ENCODE data around the gene LSM8. TPM values are rescaled to one million over a fixed set of nuclear protein-coding genes. Genes with fewer than 3 reads are reported as not detected.
A peak's percentile ranks its signal among the peaks of the same experiment; 100 is the strongest.

LSM8 gene
- total and polyA plus RNA-seq, 2 donors: 63.9 to 73.6 TPM

DNA sequence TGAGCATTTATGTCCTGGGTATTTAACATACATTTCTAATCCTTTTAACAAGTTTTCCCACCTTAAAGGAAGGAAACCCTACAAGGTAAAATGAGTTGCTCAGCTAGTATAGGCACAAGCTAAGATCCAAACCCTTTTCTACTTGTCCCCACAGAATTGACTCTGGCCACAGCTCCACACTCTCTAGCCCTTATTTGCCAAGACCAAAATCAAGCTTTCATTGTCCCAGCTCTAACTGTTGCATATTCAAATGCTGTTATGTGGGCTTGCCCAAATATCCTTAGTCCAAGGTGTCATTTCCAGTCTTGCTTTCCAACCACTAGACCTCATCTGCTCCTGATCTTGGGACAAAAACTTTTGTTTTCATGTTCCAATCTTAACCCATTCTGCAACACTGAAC is 31.3 kb upstream of the LSM8 start:
- no peaks in the 10 kb centered on the region for H3K36me3 ChIP-seq (ENCODE audit: control insufficient read depth in 2 of 2, insufficient read depth in 2 of 2, low read length in 1 of 2)
- DNase-seq (ENCODE audit: low read depth in 6 of 9, low spot score in 9 of 9): no peak
- H3K9me3 ChIP-seq (ENCODE audit: control insufficient read depth in 2 of 2, insufficient read depth in 1 of 2, low read length in 1 of 2): no peaks in the 10 kb centered on the region
- H3K27ac ChIP-seq (ENCODE audit: low read depth in 1 of 2, low read length in 1 of 2): no peak overlapping the region
- H3K27me3 ChIP-seq (ENCODE audit: control insufficient read depth in 2 of 2, insufficient read depth in 1 of 2, low read length in 1 of 2): peaks cover 0 to 3% of the 10 kb centered on the region in 2 donors
- no peaks in the 10 kb centered on the region for H3K4me1 ChIP-seq (ENCODE audit: control insufficient read depth in 2 of 2, insufficient read depth in 2 of 2, low read length in 2 of 2)
- no peak overlapping the region for H3K4me3 ChIP-seq (ENCODE audit: low read length in 2 of 2)

GRCh38 chr7:118153551-118154177 is 30.3 kb upstream of the LSM8 start:
- H3K4me3 ChIP-seq (ENCODE audit: low read length in 2 of 2): no peak overlapping the region
- WGBS: 34% methylated on average over 4 of the region's 4 CpGs
- no peaks in the 10 kb centered on the region for H3K9me3 ChIP-seq (ENCODE audit: control insufficient read depth in 2 of 2, insufficient read depth in 1 of 2, low read length in 1 of 2)
- H3K36me3 ChIP-seq (ENCODE audit: control insufficient read depth in 2 of 2, insufficient read depth in 2 of 2, low read length in 1 of 2): no peaks in the 10 kb centered on the region
- peaks cover 0 to 3% of the 10 kb centered on the region in 2 donors for H3K27me3 ChIP-seq (ENCODE audit: control insufficient read depth in 2 of 2, insufficient read depth in 1 of 2, low read length in 1 of 2)
- peak in 6 of 9 donors; percentile 0 to 38 (median 13) for DNase-seq (ENCODE audit: low read depth in 6 of 9, low spot score in 9 of 9)
- no peak overlapping the region for H3K27ac ChIP-seq (ENCODE audit: low read depth in 1 of 2, low read length in 1 of 2)
- H3K4me1 ChIP-seq (ENCODE audit: control insufficient read depth in 2 of 2, insufficient read depth in 2 of 2, low read length in 2 of 2): no peaks in the 10 kb centered on the region

DNA sequence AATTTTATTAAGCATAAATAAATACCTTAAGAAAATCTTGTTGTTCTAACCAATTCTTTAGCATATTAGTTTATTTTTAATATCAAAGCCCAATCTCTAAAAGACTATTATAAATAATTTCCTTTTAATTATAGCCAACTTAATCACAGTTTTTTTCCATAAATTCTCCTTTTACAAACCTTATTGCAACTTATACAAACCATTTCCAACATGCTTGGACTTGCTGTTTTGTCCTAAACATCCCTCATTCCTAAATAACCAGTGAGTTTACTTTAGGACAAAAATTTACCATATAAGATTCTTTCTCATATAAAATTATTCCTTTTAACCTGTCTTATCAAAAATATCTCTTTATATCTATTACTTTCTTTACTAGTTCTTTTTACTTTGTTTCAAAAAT is 25.2 kb upstream of the LSM8 start:
- no peak overlapping the region for H3K4me3 ChIP-seq (ENCODE audit: low read length in 2 of 2)
- H3K36me3 ChIP-seq (ENCODE audit: control insufficient read depth in 2 of 2, insufficient read depth in 2 of 2, low read length in 1 of 2): no peaks in the 10 kb centered on the region
- DNase-seq (ENCODE audit: low read depth in 6 of 9, low spot score in 9 of 9): no peak
- H3K27me3 ChIP-seq (ENCODE audit: control insufficient read depth in 2 of 2, insufficient read depth in 1 of 2, low read length in 1 of 2): peaks cover 0 to 3% of the 10 kb centered on the region in 2 donors
- no peaks in the 10 kb centered on the region for H3K4me1 ChIP-seq (ENCODE audit: control insufficient read depth in 2 of 2, insufficient read depth in 2 of 2, low read length in 2 of 2)
- H3K9me3 ChIP-seq (ENCODE audit: control insufficient read depth in 2 of 2, insufficient read depth in 1 of 2, low read length in 1 of 2): no peaks in the 10 kb centered on the region
- H3K27ac ChIP-seq (ENCODE audit: low read depth in 1 of 2, low read length in 1 of 2): no peak overlapping the region

DNA sequence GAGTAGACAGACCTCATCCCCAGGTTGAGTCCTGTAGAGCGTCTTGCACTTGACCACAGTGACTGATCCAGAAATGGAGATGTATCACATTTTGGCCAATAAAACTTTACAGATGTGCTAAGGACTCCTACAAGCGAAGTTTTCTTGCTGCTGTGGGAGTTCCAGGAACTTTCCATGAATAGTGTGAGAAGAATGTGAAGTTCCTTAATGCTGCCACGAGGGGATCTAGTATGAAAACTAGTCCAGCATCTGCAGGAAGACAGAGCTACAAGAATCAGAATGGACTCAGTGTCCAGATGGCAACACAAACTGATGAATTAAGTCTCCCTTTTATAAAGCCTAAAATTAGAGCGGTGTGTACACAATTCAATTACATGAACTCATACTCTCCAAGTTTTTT is 14.8 kb upstream of the LSM8 start:
- Histone ChIP-seq H3K4me1 (ENCODE audit: control insufficient read depth in 2 of 2, insufficient read depth in 2 of 2, low read length in 2 of 2) (no peaks in the 10 kb centered on the region), H3K4me3 (ENCODE audit: low read length in 2 of 2) (no peak overlapping the region), H3K36me3 (ENCODE audit: control insufficient read depth in 2 of 2, insufficient read depth in 2 of 2, low read length in 1 of 2) (no peaks in the 10 kb centered on the region), H3K9me3 (ENCODE audit: control insufficient read depth in 2 of 2, insufficient read depth in 1 of 2, low read length in 1 of 2) (no peaks in the 10 kb centered on the region), H3K27me3 (ENCODE audit: control insufficient read depth in 2 of 2, insufficient read depth in 1 of 2, low read length in 1 of 2) (no peaks in the 10 kb centered on the region), H3K27ac (ENCODE audit: low read depth in 1 of 2, low read length in 1 of 2) (no peak overlapping the region)
- WGBS: 88% methylated on average over 4 of the region's 4 CpGs
- no peak for DNase-seq (ENCODE audit: low read depth in 6 of 9, low spot score in 9 of 9)

GRCh38 chr7:118175740-118176139 is 8.2 kb upstream of the LSM8 start:
- no peaks in the 10 kb centered on the region for H3K4me1 ChIP-seq (ENCODE audit: control insufficient read depth in 2 of 2, insufficient read depth in 2 of 2, low read length in 2 of 2)
- H3K27me3 ChIP-seq (ENCODE audit: control insufficient read depth in 2 of 2, insufficient read depth in 1 of 2, low read length in 1 of 2): no peaks in the 10 kb centered on the region
- no peak overlapping the region for H3K4me3 ChIP-seq (ENCODE audit: low read length in 2 of 2)
- no peak for DNase-seq (ENCODE audit: low read depth in 6 of 9, low spot score in 9 of 9)
- 90% methylated on average over 2 of the region's 2 CpGs for WGBS
- H3K36me3 ChIP-seq (ENCODE audit: control insufficient read depth in 2 of 2, insufficient read depth in 2 of 2, low read length in 1 of 2): no peaks in the 10 kb centered on the region
- no peaks in the 10 kb centered on the region for H3K9me3 ChIP-seq (ENCODE audit: control insufficient read depth in 2 of 2, insufficient read depth in 1 of 2, low read length in 1 of 2)
- H3K27ac ChIP-seq (ENCODE audit: low read depth in 1 of 2, low read length in 1 of 2): no peak overlapping the region

GRCh38 chr7:118179191-118179590 is 4.8 kb upstream of the LSM8 start:
- Histone ChIP-seq H3K9me3 (ENCODE audit: control insufficient read depth in 2 of 2, insufficient read depth in 1 of 2, low read length in 1 of 2) (no peaks in the 10 kb centered on the region), H3K27ac (ENCODE audit: low read depth in 1 of 2, low read length in 1 of 2) (no peak overlapping the region), H3K27me3 (ENCODE audit: control insufficient read depth in 2 of 2, insufficient read depth in 1 of 2, low read length in 1 of 2) (no peaks in the 10 kb centered on the region)

GRCh38 chr7:118182593-118183427 is 1.2 kb upstream of the LSM8 start:
- H3K27ac ChIP-seq (ENCODE audit: low read depth in 1 of 2, low read length in 1 of 2): peak overlapping the region; percentile 90 to 91
- H3K4me1 ChIP-seq (ENCODE audit: control insufficient read depth in 2 of 2, insufficient read depth in 2 of 2, low read length in 2 of 2): peaks cover 4 to 9% of the 10 kb centered on the region in 2 donors
- DNase-seq (ENCODE audit: low read depth in 6 of 9, low spot score in 9 of 9): peak in 1 of 9 donors; percentile 0
- no peaks in the 10 kb centered on the region for H3K27me3 ChIP-seq (ENCODE audit: control insufficient read depth in 2 of 2, insufficient read depth in 1 of 2, low read length in 1 of 2)
- H3K4me3 ChIP-seq (ENCODE audit: low read length in 2 of 2): peak overlapping the region; percentile 68 to 79
- H3K9me3 ChIP-seq (ENCODE audit: control insufficient read depth in 2 of 2, insufficient read depth in 1 of 2, low read length in 1 of 2): no peaks in the 10 kb centered on the region
- WGBS: 67% methylated on average over 13 of the region's 13 CpGs
- H3K36me3 ChIP-seq (ENCODE audit: control insufficient read depth in 2 of 2, insufficient read depth in 2 of 2, low read length in 1 of 2): peaks cover 0 to 6% of the 10 kb centered on the region in 2 donors

More at GRCh38 chr7:118179191-118179590, 4.8 kb upstream of the LSM8 start:
- no peak for DNase-seq (ENCODE audit: low read depth in 6 of 9, low spot score in 9 of 9)
- Histone ChIP-seq H3K4me1 (ENCODE audit: control insufficient read depth in 2 of 2, insufficient read depth in 2 of 2, low read length in 2 of 2) (peaks cover 0 to 3% of the 10 kb centered on the region in 2 donors), H3K36me3 (ENCODE audit: control insufficient read depth in 2 of 2, insufficient read depth in 2 of 2, low read length in 1 of 2) (no peaks in the 10 kb centered on the region), H3K4me3 (ENCODE audit: low read length in 2 of 2) (no peak overlapping the region)
- WGBS: 97% methylated on average over 2 of the region's 2 CpGs

- Histone ChIP-seq H3K27ac (ENCODE audit: low read depth in 1 of 2, low read length in 1 of 2) (peak overlapping the region; percentile 90 to 91), H3K4me1 (ENCODE audit: control insufficient read depth in 2 of 2, insufficient read depth in 2 of 2, low read length in 2 of 2) (peaks cover 4 to 9% of the 10 kb centered on the region in 2 donors), H3K4me3 (ENCODE audit: low read length in 2 of 2) (peak overlapping the region; percentile 68 to 79), H3K36me3 (ENCODE audit: control insufficient read depth in 2 of 2, insufficient read depth in 2 of 2, low read length in 1 of 2) (peaks cover 0 to 12% of the 10 kb centered on the region in 2 donors), H3K9me3 (ENCODE audit: control insufficient read depth in 2 of 2, insufficient read depth in 1 of 2, low read length in 1 of 2) (no peaks in the 10 kb centered on the region), H3K27me3 (ENCODE audit: control insufficient read depth in 2 of 2, insufficient read depth in 1 of 2, low read length in 1 of 2) (no peaks in the 10 kb centered on the region)
- under 1% methylated on average over 15 of the region's 15 CpGs for WGBS
- peak in 4 of 9 donors; percentile 13 to 34 (median 20) for DNase-seq (ENCODE audit: low read depth in 6 of 9, low spot score in 9 of 9)
Measured at GRCh38 chr7:118183428-118183785, 557 bp upstream of the LSM8 start.

GRCh38 chr7:118184565-118184940 is 589 bp downstream of the LSM8 start:
- Histone ChIP-seq H3K9me3 (ENCODE audit: control insufficient read depth in 2 of 2, insufficient read depth in 1 of 2, low read length in 1 of 2) (no peaks in the 10 kb centered on the region), H3K4me1 (ENCODE audit: control insufficient read depth in 2 of 2, insufficient read depth in 2 of 2, low read length in 2 of 2) (peaks cover 4 to 9% of the 10 kb centered on the region in 2 donors), H3K27me3 (ENCODE audit: control insufficient read depth in 2 of 2, insufficient read depth in 1 of 2, low read length in 1 of 2) (no peaks in the 10 kb centered on the region), H3K4me3 (ENCODE audit: low read length in 2 of 2) (peak overlapping the region; percentile 68 to 79), H3K36me3 (ENCODE audit: control insufficient read depth in 2 of 2, insufficient read depth in 2 of 2, low read length in 1 of 2) (peaks cover 4 to 22% of the 10 kb centered on the region in 2 donors), H3K27ac (ENCODE audit: low read depth in 1 of 2, low read length in 1 of 2) (peak overlapping the region in 1 of 2 donors; percentile 90)
- WGBS: 12% methylated on average over 10 of the region's 10 CpGs
- peak in 4 of 9 donors; percentile 11 to 44 (median 22) for DNase-seq (ENCODE audit: low read depth in 6 of 9, low spot score in 9 of 9)

Data from thymus (tissue), 11 donors.